ENCODE measurements around the gene CRISP2.

CRISP2 gene

DNA sequence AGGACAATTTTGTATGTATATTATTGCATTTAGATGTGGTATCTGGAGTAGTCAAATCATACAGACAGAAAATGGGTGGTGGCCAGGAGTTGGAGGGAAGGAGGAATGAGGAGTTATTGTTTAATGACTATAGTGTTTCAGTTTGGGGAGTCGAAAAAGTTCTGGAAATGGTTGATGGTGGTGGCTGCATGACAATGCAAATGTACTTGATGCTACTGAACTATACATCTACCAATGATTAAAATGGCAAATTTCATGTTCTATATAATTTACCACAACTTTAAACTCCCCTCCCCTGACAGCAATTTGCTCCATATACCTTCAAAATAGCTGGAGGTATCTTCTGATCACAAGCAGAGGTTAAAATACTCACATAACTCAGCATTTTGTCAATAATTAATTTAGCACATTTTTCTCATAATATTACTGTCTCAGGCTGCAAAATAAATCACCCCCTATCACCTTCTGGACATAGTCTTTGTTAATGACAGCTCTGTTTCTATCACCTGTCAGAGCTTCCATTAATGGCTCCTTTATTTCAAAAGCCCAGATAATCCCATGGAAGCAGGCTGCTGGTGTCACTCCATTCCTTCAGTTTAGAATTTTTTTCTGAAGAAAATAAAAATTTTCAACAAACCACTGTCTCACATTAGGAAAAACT lies 51.0 kb downstream of the CRISP2 start:
- no peak for DNase-seq (ENCODE audit: low read depth in 2 of 2)

DNA sequence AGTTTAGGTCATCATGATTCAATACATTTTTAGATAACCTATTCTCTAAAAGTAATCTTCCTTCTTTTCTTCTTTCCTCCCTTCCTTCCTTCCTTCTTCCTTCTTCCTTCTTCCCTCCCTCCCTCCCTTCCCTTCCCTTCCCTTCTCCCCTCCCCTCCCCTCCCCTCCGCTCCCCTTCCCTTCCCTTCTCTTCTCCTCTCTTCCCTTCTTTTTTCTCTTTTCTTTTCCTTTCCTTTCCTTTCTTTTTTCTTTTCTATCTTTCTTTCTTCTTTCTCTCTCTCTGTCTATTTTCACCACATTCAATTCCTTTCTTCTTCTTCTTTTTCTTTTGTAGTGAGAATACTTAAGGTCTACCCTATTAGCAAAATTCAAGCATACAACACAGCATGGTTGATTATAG lies 59.4 kb downstream of the CRISP2 start:
- no peak for DNase-seq (ENCODE audit: low read depth in 2 of 2)

DNA sequence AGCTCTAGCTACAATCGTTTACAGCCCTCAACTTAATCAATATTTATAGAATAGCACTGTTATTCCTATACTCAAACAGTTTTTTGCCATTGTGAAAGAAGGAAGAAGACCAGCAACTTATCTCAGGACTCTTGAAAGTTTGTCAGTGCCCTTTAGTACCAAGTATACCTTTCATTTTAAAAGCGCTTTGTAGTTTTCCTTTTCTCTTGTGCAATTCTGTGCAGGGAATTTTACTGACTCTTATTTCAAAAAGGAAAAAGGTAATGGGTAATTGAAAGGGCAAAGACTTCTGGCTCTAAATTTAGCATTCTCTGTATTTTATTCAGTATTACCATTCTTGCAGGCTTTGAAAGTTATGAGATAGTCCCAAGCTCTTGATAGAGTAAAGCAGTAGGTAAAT lies 59.9 kb downstream of the CRISP2 start:
- DNase-seq (ENCODE audit: low read depth in 2 of 2): no peak

DNA sequence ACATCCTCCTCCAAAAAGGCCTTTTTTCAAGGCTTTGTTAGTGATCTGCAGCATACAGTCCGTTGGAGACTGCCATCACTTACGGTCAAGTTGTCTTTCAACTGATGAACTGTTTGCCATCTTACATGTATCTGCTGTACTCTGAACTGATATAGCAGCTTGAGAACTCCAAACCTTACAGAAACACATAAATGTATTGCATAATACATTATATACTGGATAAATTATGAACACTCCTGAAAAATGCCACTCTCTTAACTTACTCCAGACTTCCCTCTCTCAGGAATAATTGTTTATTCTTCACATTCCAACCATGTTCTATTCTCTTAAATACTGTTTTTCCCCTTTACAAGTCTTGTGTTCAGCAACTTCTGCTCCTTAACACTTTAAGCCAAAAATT lies 62.1 kb downstream of the CRISP2 start:
- no peak for DNase-seq (ENCODE audit: low read depth in 2 of 2)

DNA sequence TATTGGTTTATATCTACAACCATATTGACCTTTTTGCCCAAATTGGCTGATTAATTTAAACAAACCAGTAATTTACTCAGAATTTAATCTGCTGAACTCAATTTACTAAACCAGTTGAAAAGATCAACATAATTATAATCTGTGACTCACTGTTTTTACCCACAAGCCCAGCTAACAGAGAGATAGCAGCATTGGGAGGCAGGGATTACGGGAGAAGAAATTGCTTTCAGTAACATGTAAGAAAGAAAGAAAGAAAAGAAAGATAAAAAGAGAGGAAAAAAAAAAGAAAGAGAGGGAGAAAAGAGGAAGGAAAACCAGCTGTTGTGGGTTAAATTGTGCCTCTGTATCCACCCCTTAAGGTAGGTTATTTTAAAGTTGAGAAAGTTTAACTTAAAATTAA lies 63.4 kb downstream of the CRISP2 start:
- no peak for DNase-seq (ENCODE audit: low read depth in 2 of 2)

DNA sequence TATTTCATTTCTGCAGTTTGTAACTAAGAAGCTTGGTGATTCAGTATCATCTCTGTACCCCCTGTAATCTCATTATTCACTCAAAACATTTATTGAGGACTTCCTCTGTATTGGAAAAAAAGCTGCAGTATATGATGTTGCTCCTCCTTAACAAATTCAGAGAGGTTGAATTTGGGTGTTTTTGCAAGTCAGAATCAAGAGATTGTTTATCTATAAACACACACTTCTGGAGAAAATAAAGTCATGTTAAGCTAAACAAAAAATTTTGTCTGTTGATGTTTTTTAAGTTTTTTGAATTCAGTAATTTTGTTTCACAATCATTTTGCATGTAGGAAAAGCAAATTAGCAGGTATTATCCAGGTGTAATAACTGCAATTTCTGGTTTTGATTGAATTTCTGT lies 65.3 kb downstream of the CRISP2 start:
- no peak for DNase-seq (ENCODE audit: low read depth in 2 of 2)

- no peak for DNase-seq (ENCODE audit: low read depth in 2 of 2)
Observed at GRCh38 chr6:49647476-49647875, 65.9 kb downstream of the CRISP2 start.

GRCh38 chr6:49646942-49647341 lies 66.4 kb downstream of the CRISP2 start:
- DNase-seq (ENCODE audit: low read depth in 2 of 2): no peak

GRCh38 chr6:49646130-49646824 lies 67.1 kb downstream of the CRISP2 start:
- no peak for DNase-seq (ENCODE audit: low read depth in 2 of 2)

GRCh38 chr6:49645139-49645538 lies 68.2 kb downstream of the CRISP2 start:
- no peak for DNase-seq (ENCODE audit: low read depth in 2 of 2)

All from stimulated activated CD4-positive, alpha-beta T cell treated with anti-CD3 and anti-CD28 coated beads, Interleukin-4, amount 100 ng/mL, for 48 hours (primary cell).